ENCODE results near the gene ZGPAT. TPM values are rescaled to one million over a fixed set of nuclear protein-coding genes. Genes with fewer than 3 reads are reported as not detected.

The ZGPAT gene
- total RNA-seq, 1 experiment from 2014 or later = 5.4 TPM

DNA sequence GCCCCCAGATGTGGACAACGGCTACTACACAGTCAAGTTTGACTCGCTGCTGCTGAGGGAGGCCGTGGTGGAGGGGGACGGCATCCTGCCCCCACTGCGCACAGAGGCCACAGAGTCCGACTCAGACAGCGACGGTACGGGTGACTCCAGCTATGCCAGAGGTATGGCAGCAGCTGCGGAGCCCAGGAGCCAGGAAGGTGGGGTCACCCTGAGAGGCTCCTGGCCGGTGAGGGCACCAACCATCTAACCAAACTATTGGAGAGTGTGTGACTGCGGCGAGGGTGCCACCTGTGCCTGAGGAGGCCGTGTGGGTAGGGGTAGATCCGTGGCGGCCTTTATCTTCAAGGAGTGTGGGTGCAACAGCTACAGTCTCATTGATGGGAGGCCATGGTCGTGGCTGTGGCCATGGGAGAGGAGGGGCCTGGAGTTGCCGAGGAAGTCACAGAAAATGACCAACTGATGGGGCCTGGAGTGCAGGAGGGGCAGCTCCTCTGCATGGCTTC is 25.8 kb downstream of the ZGPAT start:
- DNase-seq (ENCODE audit: low spot score) = no peak

DNA sequence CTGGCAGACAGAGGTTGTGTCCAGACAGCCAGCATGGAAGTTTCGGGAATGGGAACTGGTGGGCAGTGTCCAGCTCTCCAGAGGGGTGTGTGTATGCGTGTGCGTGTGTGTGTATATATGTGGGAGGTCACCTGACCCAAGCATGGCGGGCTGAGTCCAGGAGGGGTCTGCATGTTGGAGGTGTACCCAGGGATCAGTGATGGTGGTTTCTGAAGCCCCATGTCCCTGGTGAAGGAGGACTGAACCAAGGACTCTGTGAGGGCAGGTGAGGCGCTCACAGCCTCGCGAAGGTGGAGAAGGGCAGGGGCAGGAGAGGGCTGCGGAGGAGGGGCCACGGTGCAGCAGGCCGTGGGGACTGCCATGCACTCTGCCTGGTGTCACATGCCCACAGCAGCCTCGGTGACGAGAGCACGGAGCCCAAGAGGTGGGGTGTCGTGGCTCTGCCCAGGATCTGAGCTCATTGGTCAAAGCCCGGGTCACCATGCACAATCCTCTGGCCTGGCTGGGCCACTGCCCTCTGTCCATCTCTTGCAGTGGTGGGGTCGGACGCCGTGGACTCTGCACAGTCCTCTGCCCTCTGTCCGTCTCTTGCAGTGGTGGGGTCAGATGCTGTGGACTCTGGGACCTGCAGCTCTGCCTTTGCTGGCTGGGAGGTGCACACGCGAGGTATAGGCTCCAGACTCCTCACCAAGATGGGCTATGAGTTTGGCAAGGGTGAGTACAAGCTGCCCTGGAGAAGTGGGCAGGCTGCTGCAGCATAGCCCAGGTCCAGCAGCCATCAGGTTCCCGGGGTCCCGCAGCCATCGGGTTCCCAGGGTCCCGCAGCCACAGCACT is 26.5 kb downstream of the ZGPAT start:
- DNase-seq (ENCODE audit: low spot score) = no peak

DNA sequence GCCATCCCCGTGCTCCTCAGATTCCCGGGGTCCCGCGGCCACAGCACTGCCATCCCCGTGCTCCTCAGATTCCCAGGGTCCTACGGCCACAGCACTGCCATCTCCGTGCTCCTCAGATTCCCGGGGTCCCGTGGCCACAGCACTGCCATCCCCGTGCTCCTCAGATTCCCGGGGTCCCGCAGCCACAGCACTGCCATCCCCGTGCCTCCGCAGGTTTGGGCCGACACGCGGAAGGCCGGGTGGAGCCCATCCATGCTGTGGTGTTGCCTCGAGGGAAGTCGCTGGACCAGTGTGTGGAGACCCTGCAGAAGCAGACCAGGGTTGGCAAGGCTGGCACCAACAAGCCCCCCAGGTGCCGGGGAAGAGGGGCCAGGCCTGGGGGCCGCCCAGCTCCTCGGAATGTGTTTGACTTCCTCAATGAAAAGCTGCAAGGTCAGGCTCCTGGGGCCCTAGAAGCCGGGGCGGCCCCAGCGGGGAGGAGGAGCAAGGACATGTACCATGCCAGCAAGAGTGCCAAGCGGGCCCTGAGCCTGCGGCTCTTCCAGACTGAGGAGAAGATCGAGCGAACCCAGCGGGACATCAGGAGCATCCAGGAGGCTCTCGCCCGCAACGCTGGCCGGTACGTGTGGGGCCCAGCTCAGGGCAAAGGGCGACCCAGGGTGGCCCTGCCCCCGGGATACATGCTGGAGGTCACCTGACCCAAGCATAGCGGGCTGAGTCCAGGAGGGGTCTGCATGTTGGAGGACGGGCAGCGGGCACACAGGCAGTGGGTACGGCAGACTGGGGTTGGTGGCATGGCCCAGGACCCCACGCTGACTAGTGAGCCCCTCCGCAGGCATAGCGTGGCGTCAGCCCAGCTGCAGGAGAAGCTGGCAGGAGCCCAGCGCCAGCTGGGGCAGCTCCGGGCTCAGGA is 27.4 kb downstream of the ZGPAT start:
- no peak for DNase-seq (ENCODE audit: low spot score)

DNA sequence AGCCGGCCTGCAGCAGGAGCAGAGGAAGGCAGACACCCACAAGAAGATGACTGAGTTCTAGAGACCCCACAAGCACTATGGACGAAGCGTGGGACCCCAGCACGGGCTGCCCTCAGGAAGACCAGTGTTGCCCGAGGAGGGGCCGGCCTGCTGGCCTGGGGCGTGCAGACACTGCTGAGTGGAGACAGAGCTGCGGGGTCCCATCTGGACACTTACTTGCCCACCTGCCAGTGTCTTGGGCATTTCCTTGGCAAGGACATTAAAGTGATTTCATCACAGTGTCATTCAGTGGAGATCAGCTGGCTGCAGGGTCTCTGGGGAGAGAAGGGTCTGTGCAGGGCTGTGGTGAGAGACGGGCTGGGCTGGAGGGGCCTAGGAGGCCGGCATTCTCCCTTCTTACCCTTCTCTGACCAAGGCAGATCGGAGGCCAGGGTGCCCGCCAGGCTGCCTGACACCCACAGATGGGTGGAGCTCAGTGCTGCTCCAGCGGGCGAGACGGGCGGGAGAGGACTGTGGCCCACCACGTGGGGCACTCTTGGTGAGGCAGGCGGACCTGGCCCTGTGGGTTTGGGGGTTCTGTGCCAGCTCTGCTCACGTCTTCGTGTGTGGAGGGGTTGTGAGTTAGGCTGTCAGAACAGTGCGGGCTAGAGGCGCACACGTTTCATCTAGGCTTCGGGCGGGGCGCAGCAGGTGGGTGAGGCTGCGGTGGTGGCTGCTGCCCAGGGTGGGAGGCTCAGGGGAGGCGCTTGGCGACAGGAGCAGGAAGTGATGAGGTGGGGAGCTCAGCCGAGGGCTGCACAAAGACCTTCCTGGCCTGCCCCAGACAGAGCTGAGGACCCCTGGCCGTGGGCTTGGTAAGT is 28.2 kb downstream of the ZGPAT start, which contains the start of gene LIME1:
Gene LIME1, plus strand, starts transcription at position 806 of the 860 bp plus-strand sequence. CDS start 886 bp downstream, outside the sequence.
- DNase-seq (ENCODE audit: low spot score) = no peak

DNA sequence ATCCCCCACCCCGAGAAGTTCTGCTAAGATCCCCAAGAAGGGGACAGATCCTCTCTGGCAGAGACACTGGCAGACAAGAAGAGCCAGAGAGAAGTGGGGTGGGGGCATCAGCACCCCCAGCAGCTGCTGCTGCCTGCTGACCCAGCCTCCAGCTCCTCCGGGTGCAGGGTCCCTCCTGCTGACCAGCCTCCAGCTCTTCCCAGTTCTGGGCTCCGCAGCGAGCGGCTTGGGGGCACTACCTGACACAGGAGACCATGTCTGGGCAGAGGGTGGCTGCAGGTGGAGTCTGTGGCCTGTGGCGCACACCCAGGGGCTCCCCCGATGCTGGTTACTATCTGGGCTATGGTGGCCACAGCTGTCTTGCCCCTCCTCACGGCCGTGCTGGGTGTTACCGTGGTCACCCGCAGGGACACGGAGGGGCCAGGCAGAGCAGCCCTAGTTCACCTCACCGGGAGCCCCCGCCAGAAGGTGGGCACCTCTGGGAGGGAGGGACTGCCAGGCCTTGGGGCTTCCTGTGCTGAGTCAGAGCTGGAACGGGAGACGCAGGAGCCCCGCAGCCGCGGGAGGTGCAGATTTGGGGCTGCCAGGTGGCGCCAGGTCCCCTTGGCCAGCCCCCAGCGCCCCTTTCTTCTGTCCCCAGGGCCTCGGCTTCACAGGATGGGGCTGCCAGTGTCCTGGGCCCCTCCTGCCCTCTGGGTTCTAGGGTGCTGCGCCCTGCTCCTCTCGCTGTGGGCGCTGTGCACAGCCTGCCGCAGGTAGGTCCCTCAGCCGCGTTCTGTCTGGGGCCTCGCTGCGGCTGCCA is 29.3 kb downstream of the ZGPAT start:
- no peak for DNase-seq (ENCODE audit: low spot score)

DNA sequence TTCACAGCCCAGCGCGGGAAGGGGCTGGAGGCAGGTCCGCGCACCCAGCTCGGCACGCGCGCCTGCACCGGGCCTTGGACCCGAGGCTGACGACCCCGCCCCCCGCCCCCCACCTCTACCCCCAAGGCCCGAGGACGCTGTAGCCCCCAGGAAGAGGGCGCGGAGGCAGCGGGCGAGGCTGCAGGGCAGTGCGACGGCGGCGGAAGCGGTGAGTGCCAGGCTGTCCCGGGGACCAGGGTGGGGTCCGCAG is 29.8 kb downstream of the ZGPAT start:
- DNase-seq (ENCODE audit: low spot score) = no peak

DNA sequence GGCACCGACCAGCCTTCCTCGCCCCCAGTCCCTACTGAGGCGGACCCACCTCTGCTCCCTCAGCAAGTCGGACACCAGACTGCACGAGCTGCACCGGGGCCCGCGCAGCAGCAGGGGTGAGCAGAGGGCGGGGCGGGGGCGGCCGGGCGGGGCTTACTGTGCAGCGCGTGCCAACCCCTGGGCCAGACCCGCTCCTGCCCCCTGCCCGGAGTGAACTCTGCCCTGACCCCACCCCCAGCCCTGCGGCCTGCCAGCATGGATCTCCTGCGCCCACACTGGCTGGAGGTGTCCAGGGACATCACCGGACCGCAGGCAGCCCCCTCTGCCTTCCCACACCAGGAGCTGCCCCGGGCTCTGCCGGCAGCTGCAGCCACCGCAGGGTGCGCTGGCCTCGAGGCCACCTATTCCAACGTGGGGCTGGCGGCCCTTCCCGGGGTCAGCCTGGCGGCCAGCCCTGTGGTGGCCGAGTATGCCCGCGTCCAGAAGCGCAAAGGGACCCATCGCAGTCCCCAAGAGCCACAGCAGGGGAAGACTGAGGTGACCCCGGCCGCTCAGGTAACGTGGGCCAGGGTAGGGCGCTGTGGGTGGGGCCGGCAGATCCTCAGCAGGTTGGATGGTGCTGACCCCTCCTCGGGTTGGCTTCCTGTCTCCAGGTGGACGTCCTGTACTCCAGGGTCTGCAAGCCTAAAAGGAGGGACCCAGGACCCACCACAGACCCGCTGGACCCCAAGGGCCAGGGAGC is 30.3 kb downstream of the ZGPAT start:
- DNase-seq (ENCODE audit: low spot score) = no peak

DNA sequence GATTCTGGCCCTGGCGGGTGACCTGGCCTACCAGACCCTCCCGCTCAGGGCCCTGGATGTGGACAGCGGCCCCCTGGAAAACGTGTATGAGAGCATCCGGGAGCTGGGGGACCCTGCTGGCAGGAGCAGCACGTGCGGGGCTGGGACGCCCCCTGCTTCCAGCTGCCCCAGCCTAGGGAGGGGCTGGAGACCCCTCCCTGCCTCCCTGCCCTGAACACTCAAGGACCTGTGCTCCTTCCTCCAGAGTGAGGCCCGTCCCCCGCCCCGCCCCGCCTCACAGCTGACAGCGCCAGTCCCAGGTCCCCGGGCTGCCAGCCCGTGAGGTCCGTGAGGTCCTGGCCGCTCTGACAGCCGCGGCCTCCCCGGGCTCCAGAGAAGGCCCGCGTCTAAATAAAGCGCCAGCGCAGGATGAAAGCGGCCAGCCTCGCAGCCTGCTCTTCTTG is 30.9 kb downstream of the ZGPAT start:
- DNase-seq (ENCODE audit: low spot score) = no peak

DNA sequence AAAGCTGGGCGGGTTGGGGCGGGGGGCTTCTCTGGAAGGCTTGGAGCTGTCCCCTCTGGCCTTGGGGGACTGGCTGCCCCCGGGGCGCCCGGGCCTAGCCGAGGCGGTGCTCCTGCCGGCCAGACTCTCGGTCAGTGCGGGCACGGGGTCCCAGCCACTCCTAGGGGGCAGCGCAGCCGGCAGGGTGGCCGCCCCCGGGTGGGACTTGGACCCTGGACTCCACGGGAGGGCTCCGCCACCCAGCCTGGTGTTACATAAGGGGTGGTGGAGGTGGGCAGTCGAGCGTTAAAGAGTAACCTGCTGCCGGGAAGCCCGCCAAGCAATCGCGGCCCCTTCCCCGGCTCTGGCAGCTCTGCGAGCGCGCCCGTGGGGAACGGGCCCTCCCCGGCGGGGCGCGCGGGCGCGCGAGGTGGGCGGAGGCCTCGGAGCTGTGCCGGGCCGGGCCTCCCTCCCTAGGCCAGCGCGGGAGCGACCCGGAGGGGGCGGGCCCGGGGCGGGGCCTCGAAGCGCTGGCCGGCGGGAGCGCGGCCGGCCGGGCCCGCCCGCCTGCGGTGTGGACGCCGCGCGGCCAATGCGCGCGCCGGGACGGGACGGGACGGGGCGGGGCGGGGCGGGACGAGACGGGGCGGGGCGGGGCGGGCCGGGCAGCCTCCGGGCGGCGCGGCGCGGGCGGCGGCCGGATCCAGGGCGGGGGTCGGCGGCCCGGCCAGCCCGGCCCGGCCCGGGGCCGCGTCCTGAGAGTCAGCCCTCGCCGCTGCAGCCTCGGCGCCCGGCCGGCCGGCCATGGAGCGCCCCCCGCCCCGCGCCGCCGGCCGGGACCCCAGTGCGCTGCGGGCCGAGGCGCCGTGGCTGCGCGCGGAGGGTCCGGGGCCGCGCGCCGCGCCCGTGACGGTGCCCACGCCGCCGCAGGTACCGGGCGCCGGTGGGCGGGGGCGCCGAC is 31.6 kb downstream of the ZGPAT start, which contains the start of gene SLC2A4RG:
Gene SLC2A4RG, plus strand, starts transcription at position 647 of the 940 bp plus-strand sequence. Its CDS starts 137 bp downstream, at position 784.
- DNase-seq (ENCODE audit: low spot score) = no peak

DNA sequence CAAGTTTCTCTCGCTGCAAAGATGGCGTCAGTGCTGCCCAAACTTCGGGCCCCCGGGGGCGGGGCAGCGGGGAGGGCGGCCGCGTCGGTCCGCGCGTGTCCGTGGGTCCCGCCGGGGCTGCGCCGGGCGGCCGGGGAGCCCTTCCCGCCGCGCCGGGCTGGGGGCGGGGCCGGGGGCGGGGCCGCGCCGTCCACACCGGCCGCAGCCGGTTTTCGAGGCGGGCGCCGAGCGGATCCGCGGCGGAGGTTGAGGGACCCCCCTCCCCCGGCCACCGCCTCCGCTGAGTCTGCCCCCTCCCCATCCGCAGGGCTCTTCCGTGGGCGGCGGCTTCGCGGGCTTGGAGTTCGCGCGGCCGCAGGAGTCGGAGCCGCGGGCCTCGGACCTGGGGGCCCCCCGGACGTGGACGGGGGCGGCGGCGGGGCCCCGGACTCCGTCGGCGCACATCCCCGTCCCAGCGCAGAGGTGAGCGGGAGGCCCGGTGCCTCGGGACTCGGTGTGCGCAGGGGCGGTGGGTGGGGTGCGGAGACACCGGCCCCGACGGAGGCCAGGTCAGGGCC is 32.3 kb downstream of the ZGPAT start:
- DNase-seq (ENCODE audit: low spot score) = no peak

DNA sequence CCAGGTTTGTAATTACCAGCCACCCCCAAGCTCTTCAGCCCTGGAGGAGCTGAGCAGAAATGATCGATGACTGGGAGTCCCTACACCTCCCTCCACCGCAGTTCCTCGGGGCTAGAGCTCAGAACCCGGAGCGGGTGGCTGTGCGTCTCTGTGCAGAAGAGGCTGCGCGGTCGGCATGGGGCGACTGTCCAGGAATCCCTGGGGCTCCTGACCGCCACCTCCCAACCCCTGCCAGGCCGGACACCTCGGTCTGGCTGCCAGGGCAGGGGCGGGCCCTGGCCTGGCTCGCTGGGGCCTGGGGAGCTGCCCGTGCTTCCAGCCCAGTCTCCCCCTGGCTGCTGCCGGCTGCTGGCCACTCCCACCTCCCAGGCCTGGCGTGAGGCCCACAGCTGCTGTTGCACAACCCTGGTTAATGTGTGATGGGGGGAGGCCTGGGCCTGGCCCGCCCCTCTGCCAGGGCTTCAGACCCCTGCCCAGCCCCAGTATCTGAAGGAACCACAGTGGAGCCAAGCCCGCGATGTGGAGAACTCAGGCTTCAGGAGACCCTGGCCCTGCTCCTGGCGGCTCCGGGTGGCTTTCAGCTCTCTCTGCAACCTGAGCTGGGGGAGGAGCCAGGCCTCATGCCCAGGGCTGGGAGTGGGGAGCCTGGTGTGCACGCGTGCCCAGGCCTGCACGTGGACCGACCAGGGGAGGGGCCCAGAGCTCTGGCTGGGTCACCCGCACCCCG is 33.0 kb downstream of the ZGPAT start:
- DNase-seq (ENCODE audit: low spot score) = peak; percentile 80

DNA sequence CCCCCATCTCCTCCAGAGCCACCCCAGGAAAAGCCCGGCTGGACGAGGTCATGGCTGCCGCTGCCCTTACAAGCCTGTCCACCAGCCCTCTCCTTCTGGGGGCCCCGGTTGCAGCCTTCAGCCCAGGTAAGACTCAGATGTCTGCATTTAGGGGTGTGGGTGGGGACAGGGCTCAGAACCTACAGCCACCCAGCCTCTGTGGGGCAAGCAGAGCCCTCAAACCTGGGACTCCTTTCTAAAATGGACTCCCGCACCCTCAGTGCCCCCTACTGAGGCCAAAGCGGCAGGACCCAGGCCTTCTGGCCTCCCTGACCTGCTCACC is 33.5 kb downstream of the ZGPAT start:
- DNase-seq (ENCODE audit: low spot score) = no peak

DNA sequence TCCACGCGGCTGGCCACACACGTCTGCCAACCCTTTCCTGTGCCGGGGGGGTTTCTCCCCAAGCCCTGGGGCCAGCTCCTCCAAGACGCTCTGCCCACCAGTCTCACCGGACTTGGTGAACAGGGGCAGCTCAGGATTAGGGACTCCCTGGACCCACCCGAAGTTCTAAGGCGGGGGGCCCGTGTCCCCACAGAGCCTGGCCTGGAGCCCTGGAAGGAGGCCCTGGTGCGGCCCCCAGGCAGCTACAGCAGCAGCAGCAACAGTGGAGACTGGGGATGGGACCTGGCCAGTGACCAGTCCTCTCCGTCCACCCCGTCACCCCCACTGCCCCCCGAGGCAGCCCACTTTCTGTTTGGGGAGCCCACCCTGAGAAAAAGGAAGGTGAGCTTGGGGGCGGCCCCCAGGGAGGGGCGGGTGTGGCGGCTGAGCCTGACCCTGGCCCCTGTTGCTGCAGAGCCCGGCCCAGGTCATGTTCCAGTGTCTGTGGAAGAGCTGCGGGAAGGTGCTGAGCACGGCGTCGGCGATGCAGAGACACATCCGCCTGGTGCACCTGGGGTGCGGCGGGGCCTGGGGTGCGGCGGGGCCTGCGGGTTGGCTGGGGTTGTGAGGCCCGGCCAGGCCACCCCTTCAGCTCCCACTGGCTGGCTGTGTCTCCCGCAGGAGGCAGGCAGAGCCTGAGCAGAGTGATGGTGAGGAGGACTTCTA is 34.0 kb downstream of the ZGPAT start:
- no peak for DNase-seq (ENCODE audit: low spot score)

DNA sequence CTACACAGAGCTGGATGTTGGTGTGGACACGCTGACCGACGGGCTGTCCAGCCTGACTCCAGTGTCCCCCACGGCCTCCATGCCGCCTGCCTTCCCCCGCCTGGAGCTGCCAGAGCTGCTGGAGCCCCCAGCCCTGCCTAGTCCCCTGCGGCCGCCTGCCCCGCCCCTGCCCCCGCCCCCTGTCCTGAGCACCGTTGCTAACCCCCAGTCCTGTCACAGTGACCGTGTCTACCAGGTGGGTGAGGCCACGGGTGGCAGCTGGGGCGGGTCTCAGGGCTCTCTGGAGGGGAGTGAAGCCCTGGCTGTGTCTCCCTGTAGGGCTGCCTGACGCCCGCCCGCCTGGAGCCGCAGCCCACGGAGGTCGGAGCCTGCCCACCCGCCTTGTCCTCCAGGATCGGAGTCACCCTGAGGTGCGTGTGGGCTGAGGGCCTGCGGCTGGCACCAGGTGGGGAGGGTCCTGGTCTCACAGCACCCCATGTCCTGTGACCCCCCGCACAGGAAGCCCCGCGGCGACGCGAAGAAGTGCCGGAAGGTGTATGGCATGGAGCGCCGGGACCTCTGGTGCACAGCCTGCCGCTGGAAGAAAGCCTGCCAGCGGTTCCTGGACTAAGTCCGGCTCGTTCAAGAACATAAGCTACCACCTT is 34.7 kb downstream of the ZGPAT start:
- DNase-seq (ENCODE audit: low spot score) = no peak

DNA sequence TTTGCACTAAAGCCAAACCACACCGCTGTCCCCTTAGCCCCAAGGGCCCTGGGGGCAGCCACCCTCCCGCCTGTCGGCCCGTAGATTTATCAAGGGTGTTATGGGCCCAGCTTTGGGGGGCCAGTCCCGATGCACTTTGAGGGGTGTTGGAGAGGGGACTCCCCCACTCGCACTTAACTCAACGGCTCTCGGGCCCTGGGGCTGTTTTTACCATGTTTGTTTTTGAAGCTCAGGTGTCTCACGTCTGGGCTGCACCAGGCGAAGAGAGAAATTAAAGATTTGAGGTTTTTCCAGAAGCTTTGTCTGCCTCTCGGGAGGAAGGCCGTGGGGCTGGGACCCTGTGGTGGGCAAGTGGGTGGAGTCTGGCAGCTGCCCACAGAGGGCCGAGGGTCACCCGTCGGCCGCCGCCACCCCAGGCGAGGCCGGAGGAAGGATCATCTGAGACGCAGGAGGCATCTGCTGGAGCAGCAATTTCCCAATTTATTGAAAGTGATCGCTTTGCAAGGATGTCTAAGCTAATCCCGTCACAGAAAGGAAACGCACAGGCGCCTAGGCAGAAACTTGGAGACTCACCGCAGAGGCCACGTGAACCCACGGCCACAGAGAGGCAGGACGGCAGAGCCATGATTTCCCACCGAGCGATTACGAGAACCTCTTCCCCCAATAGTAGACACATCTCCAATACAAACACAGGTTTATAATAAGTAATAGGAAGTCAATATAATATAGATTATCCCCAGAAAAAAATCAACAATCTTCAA is 35.6 kb downstream of the ZGPAT start:
- no peak for DNase-seq (ENCODE audit: low spot score)

DNA sequence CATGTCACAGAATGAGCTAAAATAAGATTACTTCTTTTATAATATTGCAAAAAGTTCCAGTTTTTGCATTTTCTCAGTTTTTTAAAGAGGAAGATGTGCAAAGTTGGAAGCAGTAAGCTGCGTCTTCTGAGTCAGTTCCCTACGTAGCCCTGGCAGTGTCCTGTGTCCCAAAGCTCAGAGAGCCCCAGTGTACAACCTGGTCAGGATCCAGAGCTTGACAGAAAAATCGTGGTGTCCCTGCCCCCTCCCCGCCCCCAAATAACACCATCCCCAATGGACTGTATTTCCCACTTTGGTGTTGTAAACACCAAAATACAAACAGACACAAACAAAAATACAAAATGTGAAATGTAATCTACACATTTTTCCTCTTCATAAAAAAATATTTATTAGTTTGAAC is 36.3 kb downstream of the ZGPAT start:
- no peak for DNase-seq (ENCODE audit: low spot score)

Measured in H4 (cell line).